IMR-90 (cell line): Measurements from ENCODE around the gene ANKRD10. TPM values are rescaled to one million over a fixed set of nuclear protein-coding genes. Genes with fewer than 3 reads are reported as not detected.

Experiments
- ATAC-seq: fragments of 200-7000 bp; cut with Tn5 transposase; 2 replicates; pipeline ENCODE4 v1.9.1; 2020; ENCODE audit warnings: low read depth, mild to moderate bottlenecking, moderate library complexity
- BruUV-seq: library from RNA; stranded (reverse); fragments of 400-500 nt; replicated peaks from 2 replicates; lab custom pipeline; 2021; lab: Mats Ljungman, UMichigan
- CTCF ChIA-PET: fragments of 300-600 bp; formaldehyde crosslinking; extraction: SDS; loops from one replicate; lab custom pipeline; 2021; ENCODE audit warnings: antibody characterized with exemption; lab: Yijun Ruan, JAX
- POLR2A ChIA-PET: fragments of 300-600 bp; sonication (Branson Sonifier 250); formaldehyde crosslinking; loops from one replicate; lab custom pipeline; 2022; ENCODE audit warnings: antibody characterized with exemption; ENCODE audit not compliant: unreplicated experiment; lab: Charles Lee
- DNase-seq: peaks from one replicate; pipeline ENCODE4 v3.0.0; 2013
- H2AFZ ChIP-seq: replicated peaks from 2 replicates; pipeline ENCODE3; 2013; ENCODE audit warnings: low read length, mild to moderate bottlenecking; ENCODE audit not compliant: poor library complexity
- H2AK5ac ChIP-seq: 2 replicates; pipeline ENCODE4 v1.6.1; 2013; ENCODE audit warnings: low read depth, low read length, inconsistent platforms
- H2AK9ac ChIP-seq: replicated peaks from 2 replicates; pipeline ENCODE3; 2013; ENCODE audit warnings: mild to moderate bottlenecking, low read depth, low read length, moderate library complexity; ENCODE audit not compliant: poor library complexity
- H2BK120ac ChIP-seq: 2 replicates; pipeline ENCODE4 v1.6.1; 2013; ENCODE audit warnings: low read depth, low read length, inconsistent platforms
- H2BK15ac ChIP-seq: 3 replicates; pipeline ENCODE4 v1.6.1; 2013; ENCODE audit warnings: low read depth, low read length, inconsistent platforms
- H2BK20ac ChIP-seq: 2 replicates; pipeline ENCODE4 v1.6.1; 2013; ENCODE audit warnings: low read depth, mild to moderate bottlenecking, inconsistent platforms, low read length, moderate library complexity
- H2BK5ac ChIP-seq: 2 replicates; pipeline ENCODE4 v1.6.1; 2013; ENCODE audit warnings: mild to moderate bottlenecking, low read depth, low read length, inconsistent platforms; ENCODE audit not compliant: poor library complexity, severe bottlenecking
- H3K14ac ChIP-seq: replicated peaks from 2 replicates; pipeline ENCODE4 v1.6.1; 2013; ENCODE audit warnings: low read depth, low read length, inconsistent platforms
- H3K18ac ChIP-seq: 2 replicates; pipeline ENCODE4 v1.6.1; 2013; ENCODE audit warnings: low read depth, low read length, control low read depth
- H3K23ac ChIP-seq: 2 replicates; pipeline ENCODE4 v1.6.1; 2013; ENCODE audit warnings: low read depth, low read length, inconsistent platforms
- H3K27ac ChIP-seq: 2 replicates; pipeline ENCODE4 v1.5.1; 2013; ENCODE audit warnings: mild to moderate bottlenecking, control low read depth, low read length; ENCODE audit not compliant: insufficient read depth
- H3K27me3 ChIP-seq: 2 replicates; pipeline ENCODE4 v1.6.1; 2013; ENCODE audit warnings: low read length; ENCODE audit not compliant: control insufficient read depth, insufficient read depth
- H3K36me3 ChIP-seq: 2 replicates; pipeline ENCODE4 v1.6.1; 2013; ENCODE audit warnings: low read length, mixed read lengths; ENCODE audit not compliant: control insufficient read depth, insufficient read depth
- H3K4ac ChIP-seq: 2 replicates; pipeline ENCODE4 v1.6.1; 2013; ENCODE audit warnings: low read depth, low read length, inconsistent platforms
- H3K4me1 ChIP-seq: 2 replicates; pipeline ENCODE4 v1.6.1; 2013; ENCODE audit warnings: low read length, mixed read lengths; ENCODE audit not compliant: control insufficient read depth, insufficient read depth
- H3K4me2 ChIP-seq: 2 replicates; pipeline ENCODE4 v1.6.1; 2013; ENCODE audit warnings: low read depth, mild to moderate bottlenecking, control low read depth, low read length, moderate library complexity
- H3K4me3 ChIP-seq: 2 replicates; pipeline ENCODE4 v1.5.1; 2013; ENCODE audit warnings: low read depth, mild to moderate bottlenecking, control low read depth, low read length, moderate library complexity; ENCODE audit not compliant: insufficient read depth
- H3K56ac ChIP-seq: 2 replicates; pipeline ENCODE4 v1.6.1; 2013; ENCODE audit warnings: low read length, inconsistent platforms; ENCODE audit not compliant: insufficient read depth; ENCODE audit errors: extremely low read depth
- H3K79me1 ChIP-seq, 2 experiments: 2 replicates each; pipeline ENCODE4 v1.6.1; 2013; ENCODE audit warnings: low read length in 2 of 2, inconsistent platforms in 1 of 2, low read depth in 1 of 2
- H3K9ac ChIP-seq: 2 replicates; pipeline ENCODE4 v1.6.1; 2013; ENCODE audit warnings: low read depth, low read length, control low read depth
- H3K9me1 ChIP-seq: 2 replicates; pipeline ENCODE4 v1.6.1; 2013; ENCODE audit warnings: low read length, inconsistent platforms; ENCODE audit not compliant: insufficient read depth
- H3K9me3 ChIP-seq: 2 replicates; pipeline ENCODE4 v1.6.1; 2013; ENCODE audit warnings: low read length; ENCODE audit not compliant: control insufficient read depth, insufficient read depth
- H4K20me1 ChIP-seq: 2 replicates; pipeline ENCODE4 v1.6.1; 2013; ENCODE audit warnings: low read length, inconsistent platforms; ENCODE audit not compliant: insufficient read depth
- H4K5ac ChIP-seq: 2 replicates; pipeline ENCODE4 v1.6.1; 2013; ENCODE audit warnings: mild to moderate bottlenecking, low read depth, low read length, control low read depth
- H4K8ac ChIP-seq, 2 experiments: 2 replicates each; pipeline ENCODE4 v1.6.1; 2013; ENCODE audit warnings: low read depth in 2 of 2, low read length in 2 of 2, control low read depth in 1 of 2, inconsistent platforms in 1 of 2
- H4K91ac ChIP-seq: 2 replicates; pipeline ENCODE4 v1.6.1; 2013; ENCODE audit warnings: low read depth, low read length, inconsistent platforms; ENCODE audit not compliant: insufficient read depth
- BHLHE40 ChIP-seq: fragments of 150-350 bp; IDR thresholded peaks from 2 replicates; pipeline ENCODE4 v1.6.1; 2016; ENCODE audit warnings: mild to moderate bottlenecking, low read depth, low read length
- CEBPB ChIP-seq: IDR thresholded peaks from 2 replicates; pipeline ENCODE4 v1.6.1; 2012; ENCODE audit warnings: low read depth, low read length, improper control_type of control experiment
- CHD1 ChIP-seq: IDR thresholded peaks from 2 replicates; pipeline ENCODE4 v1.6.1; 2012; ENCODE audit warnings: low read depth, low read length, improper control_type of control experiment
- ELK1 ChIP-seq: fragments of 150-350 bp; IDR thresholded peaks from 2 replicates; pipeline ENCODE4 v1.6.1; 2016; ENCODE audit warnings: low read depth, mild to moderate bottlenecking, low read length, moderate library complexity, borderline replicate concordance
- FOS ChIP-seq: fragments of 150-350 bp; IDR thresholded peaks from 2 replicates; pipeline ENCODE4 v1.6.1; 2016; ENCODE audit warnings: low read depth, low read length
- MAFK ChIP-seq: IDR thresholded peaks from 2 replicates; pipeline ENCODE4 v1.6.1; 2012; ENCODE audit warnings: low read depth, low read length, improper control_type of control experiment
- MAZ ChIP-seq: IDR thresholded peaks from 2 replicates; pipeline ENCODE4 v1.6.1; 2012; ENCODE audit warnings: low read depth, mild to moderate bottlenecking, low read length, improper control_type of control experiment, moderate library complexity, borderline replicate concordance
- MXI1 ChIP-seq: IDR thresholded peaks from 2 replicates; pipeline ENCODE4 v1.6.1; 2012; ENCODE audit warnings: low read depth, mild to moderate bottlenecking, low read length, moderate library complexity, borderline replicate concordance
- NFE2L2 ChIP-seq: fragments of 150-350 bp; IDR thresholded peaks from 2 replicates; pipeline ENCODE4 v1.6.1; 2016; ENCODE audit warnings: low read depth, mild to moderate bottlenecking, low read length
- POLR2A ChIP-seq: IDR thresholded peaks from 2 replicates; pipeline ENCODE4 v1.6.1; 2012; ENCODE audit warnings: mild to moderate bottlenecking, low read depth, low read length
- RAD21 ChIP-seq: IDR thresholded peaks from 2 replicates; pipeline ENCODE4 v1.6.1; 2012; ENCODE audit warnings: low read length, improper control_type of control experiment
- RCOR1 ChIP-seq: IDR thresholded peaks from 2 replicates; pipeline ENCODE4 v1.6.1; 2012; ENCODE audit warnings: mild to moderate bottlenecking, low read length, improper control_type of control experiment; ENCODE audit not compliant: insufficient replicate concordance
- RFX5 ChIP-seq: IDR thresholded peaks from 2 replicates; pipeline ENCODE4 v1.8.0; 2012; ENCODE audit warnings: low read depth, mild to moderate bottlenecking, low read length, moderate library complexity
- SMC3 ChIP-seq: fragments of 150-350 bp; IDR thresholded peaks from 2 replicates; pipeline ENCODE4 v1.6.1; 2016; ENCODE audit warnings: low read depth, mild to moderate bottlenecking, antibody characterized with exemption, low read length, moderate library complexity
- WGBS, 2 experiments: methylation state at CpG; one replicate each; pipeline versions ENCODE4 v1.1.5 to v1.1.7; 2013; ENCODE audit warnings: missing lambda C conversion rate in 2 of 2; ENCODE audit not compliant: insufficient read length in 1 of 2; ENCODE audit errors: extremely low coverage in 2 of 2; 5-methylcytosine and 5-hydroxymethylcytosine counted together
- dilution Hi-C: fragments of 300-500 bp; cut with HindIII; formaldehyde crosslinking; loops from one replicate; pipeline ENCODE4 v1.14.3; 2018; ENCODE audit warnings: low sequenced_read_pairs; ENCODE audit not compliant: unreplicated experiment
- in situ Hi-C: fragments of 300-500 bp; cut with MboI; formaldehyde crosslinking; loops from 3 replicates; pipeline ENCODE4 v1.14.3; 2019; ENCODE audit warnings: low sequenced_read_pairs, inconsistent platforms, mixed read lengths
- intact Hi-C: fragments of 100-400 bp; cut with micrococcal nuclease; formaldehyde crosslinking; loops from 2 replicates; pipeline ENCODE4 v1.10.0; 2022
- polyA plus RNA-seq, 3 experiments: library from polyadenylated mRNA; depleted of rRNA; stranded (reverse); fragments of >200 nt; gene quantifications; 2 replicates each; pipeline ENCODE4 v1.2.3, GENCODE V29; 2012; ENCODE audit warnings: low replicate concordance in 1 of 3
- total RNA-seq: library from RNA; depleted of rRNA; stranded (reverse); fragments of >200 nt; gene quantifications from 2 replicates; pipeline ENCODE4 v1.2.3, GENCODE V29; 2012
- TF ChIP-seq, protein P1 (sequence below): fragments of 150-350 bp; IDR thresholded peaks from 2 replicates; pipeline ENCODE4 v1.6.1; 2017; ENCODE audit warnings: mild to moderate bottlenecking, antibody characterized with exemption, low read length, low read depth

ANKRD10 gene
- total and polyA plus RNA-seq, 2 of the 4 experiments (the other 2 are of a cell fraction) = 18.3 to 31.1 TPM

GRCh38 chr13:110856942-110857835, 57.7 kb downstream of the ANKRD10 start (continued):
- TF ChIP-seq RAD21 = no peak
- TF ChIP-seq POLR2A = no peak

- POLR2A ChIA-PET = no interaction called here
- dilution Hi-C loops (no loop called here), intact Hi-C loops (no loop called here)
These were observed 59.5 kb downstream of the ANKRD10 start for GRCh38 chr13:110855363-110855762.

More at GRCh38 chr13:110855363-110855762, 59.5 kb downstream of the ANKRD10 start:
- Histone ChIP-seq H2BK15ac (no peak overlapping the region), H3K9me3 (peaks cover 6% of the 10 kb centered on the region), H3K56ac (no peak overlapping the region), H3K14ac (no peak overlapping the region), H2AK9ac (no peak overlapping the region), H3K18ac (no peak overlapping the region), H3K4me3 (no peak overlapping the region), H2BK20ac (no peak overlapping the region), H4K91ac (no peak overlapping the region), H2BK5ac (no peak overlapping the region), H3K27me3 (peaks cover 13% of the 10 kb centered on the region), H2AK5ac (no peak overlapping the region), H3K4ac (no peak overlapping the region), H2BK120ac (no peak overlapping the region), H4K20me1 (no peaks in the 10 kb centered on the region; the same call in 1 of the 2 replicates), H3K36me3 (no peaks in the 10 kb centered on the region), H3K27ac (no peak overlapping the region), H3K4me1 (no peaks in the 10 kb centered on the region), H2AFZ (no peak overlapping the region), H3K79me1 (no peaks in the 10 kb centered on the region), H3K9me1 (no peaks in the 10 kb centered on the region), H4K5ac (no peak overlapping the region), H3K23ac (no peak overlapping the region), H3K4me2 (no peak overlapping the region), H3K9ac (no peak overlapping the region), H4K8ac (no peak overlapping the region)
- no peak for ATAC-seq
- DNase-seq = no peak
- in situ Hi-C loops = no loop called here
- CTCF ChIA-PET = no interaction called here
- TF ChIP-seq MXI1 (no peak), RAD21 (no peak), ELK1 (no peak), CHD1 (no peak), NFE2L2 (no peak), MAFK (no peak), MAZ (no peak), FOS (no peak), RCOR1 (no peak), POLR2A (no peak), RFX5 (no peak), BHLHE40 (no peak), CEBPB (no peak), SMC3 (no peak)
- TF ChIP-seq, protein P1, sequence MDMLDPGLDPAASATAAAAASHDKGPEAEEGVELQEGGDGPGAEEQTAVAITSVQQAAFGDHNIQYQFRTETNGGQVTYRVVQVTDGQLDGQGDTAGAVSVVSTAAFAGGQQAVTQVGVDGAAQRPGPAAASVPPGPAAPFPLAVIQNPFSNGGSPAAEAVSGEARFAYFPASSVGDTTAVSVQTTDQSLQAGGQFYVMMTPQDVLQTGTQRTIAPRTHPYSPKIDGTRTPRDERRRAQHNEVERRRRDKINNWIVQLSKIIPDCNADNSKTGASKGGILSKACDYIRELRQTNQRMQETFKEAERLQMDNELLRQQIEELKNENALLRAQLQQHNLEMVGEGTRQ = no peak
- BruUV-seq = no TSS peak
- no CpG with 5 or more reads among the region's 6 CpGs for WGBS, 2 experiments
